ENCODE measurements around the gene ZBTB16. TPM values are rescaled to one million over a fixed set of nuclear protein-coding genes. Genes with fewer than 3 reads are reported as not detected.
A peak's percentile ranks its signal among the peaks of the same experiment; 100 is the strongest.

The ZBTB16 gene
- total and polyA plus RNA-seq, 2 of the 13 experiments (the other 11 are each of a cell fraction or from before 2014, with no cell fraction given), result not detected

DNA sequence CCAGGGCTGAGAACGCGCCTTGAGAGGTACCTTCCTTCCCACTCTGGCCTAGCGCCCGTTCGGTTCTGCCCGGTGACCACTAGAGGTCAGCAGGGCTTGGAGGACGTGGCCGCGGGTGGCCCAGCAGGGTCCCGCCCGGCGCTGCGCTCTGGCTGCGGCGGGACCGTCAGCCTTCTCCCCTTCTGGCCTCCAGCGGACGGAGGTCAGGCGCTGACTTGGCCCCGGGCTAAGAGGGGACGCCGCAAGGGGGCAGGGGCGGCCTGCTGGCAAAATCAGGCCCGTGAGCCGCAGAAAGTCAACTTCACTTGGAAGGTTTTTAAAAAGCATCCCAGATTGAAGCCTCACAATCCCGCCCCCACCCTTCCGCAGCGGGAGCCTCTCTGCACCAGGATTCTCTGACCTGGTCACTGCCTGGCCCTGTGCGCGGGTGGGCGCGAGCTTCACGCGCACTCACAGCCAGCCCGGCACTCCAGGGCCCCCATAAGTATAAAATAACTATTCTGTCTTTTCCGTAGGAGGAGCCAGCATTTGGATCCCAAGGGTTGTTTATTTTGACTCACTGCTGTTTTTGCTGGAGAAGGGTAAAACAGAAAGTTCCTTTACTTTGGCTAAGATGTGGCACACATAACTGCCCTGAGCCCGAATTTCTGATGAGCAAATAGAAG lies 23.2 kb upstream of the ZBTB16 start (continued):
- TF ChIP-seq, protein P1, sequence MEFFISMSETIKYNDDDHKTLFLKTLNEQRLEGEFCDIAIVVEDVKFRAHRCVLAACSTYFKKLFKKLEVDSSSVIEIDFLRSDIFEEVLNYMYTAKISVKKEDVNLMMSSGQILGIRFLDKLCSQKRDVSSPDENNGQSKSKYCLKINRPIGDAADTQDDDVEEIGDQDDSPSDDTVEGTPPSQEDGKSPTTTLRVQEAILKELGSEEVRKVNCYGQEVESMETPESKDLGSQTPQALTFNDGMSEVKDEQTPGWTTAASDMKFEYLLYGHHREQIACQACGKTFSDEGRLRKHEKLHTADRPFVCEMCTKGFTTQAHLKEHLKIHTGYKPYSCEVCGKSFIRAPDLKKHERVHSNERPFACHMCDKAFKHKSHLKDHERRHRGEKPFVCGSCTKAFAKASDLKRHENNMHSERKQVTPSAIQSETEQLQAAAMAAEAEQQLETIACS (CRISPR knock-in tag; IDR thresholded peaks at IDR 0.05), result no peak
- peak; percentile 96; the same call in 1 of the 2 replicates for TF ChIP-seq MTF2 (CRISPR knock-in tag; IDR thresholded peaks at IDR 0.05; ENCODE audit: borderline replicate concordance)
- TF ChIP-seq GATAD2A (CRISPR knock-in tag; IDR thresholded peaks at IDR 0.05), result peak; percentile 54
- no peak for TF ChIP-seq KDM5B (CRISPR knock-in tag; IDR thresholded peaks at IDR 0.05; ENCODE audit: borderline replicate concordance)
- no peak for TF ChIP-seq ZNF230 (CRISPR knock-in tag; IDR thresholded peaks at IDR 0.05)
- 0 out of 2 replicates have a peak, but pooled peaks have one; percentile 18 for TF ChIP-seq ZMYM3 (CRISPR knock-in tag; IDR thresholded peaks at IDR 0.05)
- peak; percentile 64 for TF ChIP-seq RBM39 (IDR thresholded peaks at IDR 0.05; ENCODE audit: low read depth, low read length, poor library complexity, severe bottlenecking)
- TF ChIP-seq, protein P2, sequence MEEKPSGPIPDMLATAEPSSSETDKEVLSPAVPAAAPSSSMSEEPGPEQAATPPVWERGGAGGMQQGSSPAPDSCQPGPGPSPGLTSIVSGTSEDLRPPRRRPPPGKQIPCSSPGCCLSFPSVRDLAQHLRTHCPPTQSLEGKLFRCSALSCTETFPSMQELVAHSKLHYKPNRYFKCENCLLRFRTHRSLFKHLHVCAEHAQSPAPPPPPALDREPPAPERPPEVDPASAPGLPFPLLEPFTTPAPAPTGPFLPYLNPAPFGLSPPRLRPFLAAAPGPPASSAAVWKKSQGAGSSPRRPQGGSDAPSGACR (CRISPR knock-in tag; IDR thresholded peaks at IDR 0.05), result 0 out of 2 replicates have a peak, but pooled peaks have one; percentile 41
- 0 out of 2 replicates have a peak, but pooled peaks have one; percentile 23 for TF ChIP-seq REPIN1 (CRISPR knock-in tag; IDR thresholded peaks at IDR 0.05; ENCODE audit: borderline replicate concordance, low read depth)
- TF ChIP-seq ISL2 (CRISPR knock-in tag; IDR thresholded peaks at IDR 0.05), result 0 out of 2 replicates have a peak, but pooled peaks have one; percentile 43
- TF ChIP-seq GABPB1 (CRISPR knock-in tag; IDR thresholded peaks at IDR 0.05), result peak; percentile 62; the same call in 1 of the 2 replicates
- TF ChIP-seq CCDC6 (CRISPR knock-in tag; IDR thresholded peaks at IDR 0.05), result 0 out of 2 replicates have a peak, but pooled peaks have one; percentile 54
- no peak for TF ChIP-seq MXD4 (CRISPR knock-in tag; IDR thresholded peaks at IDR 0.05)
- peak; percentile 56; the same call in 1 of the 2 replicates for TF ChIP-seq RFXAP (CRISPR knock-in tag; IDR thresholded peaks at IDR 0.05; ENCODE audit: borderline replicate concordance)
- TF ChIP-seq DMAP1 (CRISPR knock-in tag; IDR thresholded peaks at IDR 0.05), result no peak
- no peak for TF ChIP-seq SP140L (CRISPR knock-in tag; IDR thresholded peaks at IDR 0.05; ENCODE audit: borderline replicate concordance)
- peak; percentile 59; the same call in 1 of the 2 replicates for TF ChIP-seq ZFX (CRISPR knock-in tag; IDR thresholded peaks at IDR 0.05; ENCODE audit: low read depth)
- 0 out of 2 replicates have a peak, but pooled peaks have one; percentile 57 for TF ChIP-seq DNMT3B (CRISPR knock-in tag; conservative IDR thresholded peaks at IDR 0.05)
- TF ChIP-seq, protein P3, sequence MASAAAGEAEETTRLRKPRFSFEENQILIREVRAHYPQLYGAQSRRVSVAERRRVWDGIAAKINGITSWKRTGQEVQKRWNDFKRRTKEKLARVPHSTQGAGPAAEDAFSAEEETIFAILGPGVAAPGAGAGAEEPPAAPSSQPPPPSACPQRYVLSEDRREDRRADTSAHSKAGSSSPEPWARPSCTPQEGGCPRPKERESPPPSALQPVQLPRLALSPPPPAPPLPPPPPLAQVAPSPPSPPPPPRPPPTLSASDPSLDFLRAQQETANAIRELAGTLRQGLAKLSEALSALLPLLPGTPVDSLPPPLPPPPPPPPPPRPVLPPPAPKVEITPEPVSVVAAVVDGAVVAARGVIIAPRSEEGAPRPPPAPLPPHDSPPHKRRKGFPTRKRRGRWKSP (CRISPR knock-in tag; IDR thresholded peaks at IDR 0.05), result 0 out of 2 replicates have a peak, but pooled peaks have one; percentile 52
- TF ChIP-seq NR2F6 (IDR thresholded peaks at IDR 0.05), result no peak
- peak; percentile 48; the same call in 1 of the 2 replicates for TF ChIP-seq NR2F6 (CRISPR knock-in tag; IDR thresholded peaks at IDR 0.05)
- no peak for TF ChIP-seq ZNF234 (CRISPR knock-in tag; conservative IDR thresholded peaks at IDR 0.05)
- peak; percentile 56; the same call in 1 of the 2 replicates for TF ChIP-seq ZNF768 (CRISPR knock-in tag; IDR thresholded peaks at IDR 0.05)
- 0 out of 2 replicates have a peak, but pooled peaks have one; percentile 39 for TF ChIP-seq MIER2 (CRISPR knock-in tag; IDR thresholded peaks at IDR 0.05)
- TF ChIP-seq, protein P4, sequence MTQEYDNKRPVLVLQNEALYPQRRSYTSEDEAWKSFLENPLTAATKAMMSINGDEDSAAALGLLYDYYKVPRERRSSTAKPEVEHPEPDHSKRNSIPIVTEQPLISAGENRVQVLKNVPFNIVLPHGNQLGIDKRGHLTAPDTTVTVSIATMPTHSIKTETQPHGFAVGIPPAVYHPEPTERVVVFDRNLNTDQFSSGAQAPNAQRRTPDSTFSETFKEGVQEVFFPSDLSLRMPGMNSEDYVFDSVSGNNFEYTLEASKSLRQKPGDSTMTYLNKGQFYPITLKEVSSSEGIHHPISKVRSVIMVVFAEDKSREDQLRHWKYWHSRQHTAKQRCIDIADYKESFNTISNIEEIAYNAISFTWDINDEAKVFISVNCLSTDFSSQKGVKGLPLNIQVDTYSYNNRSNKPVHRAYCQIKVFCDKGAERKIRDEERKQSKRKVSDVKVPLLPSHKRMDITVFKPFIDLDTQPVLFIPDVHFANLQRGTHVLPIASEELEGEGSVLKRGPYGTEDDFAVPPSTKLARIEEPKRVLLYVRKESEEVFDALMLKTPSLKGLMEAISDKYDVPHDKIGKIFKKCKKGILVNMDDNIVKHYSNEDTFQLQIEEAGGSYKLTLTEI (CRISPR knock-in tag; conservative IDR thresholded peaks at IDR 0.05), result no peak

Data from HepG2 (cell line).